OCI-LY3 (cell line): ENCODE measurements around the gene UPP1.

Source experiments
- H2AFZ ChIP-seq: fragments of 200-600, 300-600 bp; shearing (Covaris generic); 2 replicates; pipeline ENCODE4 v1.6.0; 2014; ENCODE audit warnings: antibody characterized with exemption, low read depth, low read length
- H3K27ac ChIP-seq: fragments of 200-600, 300-600 bp; sonication (generic); 2 replicates; pipeline ENCODE4 v1.5.1; 2014; ENCODE audit warnings: mild to moderate bottlenecking, low read length, moderate library complexity, mixed read lengths
- H3K27me3 ChIP-seq: fragments of 200-600, 300-600 bp; sonication (generic); 2 replicates; pipeline ENCODE4 v1.6.1; 2014; ENCODE audit warnings: low read depth, low read length, mixed read lengths
- H3K36me3 ChIP-seq: fragments of 200-600, 300-600 bp; sonication (generic); replicated peaks from 2 replicates; pipeline ENCODE3; 2014; ENCODE audit warnings: low read depth, low read length, mixed read lengths
- H3K4me1 ChIP-seq: fragments of 300-600, 200-600 bp; sonication (generic); 2 replicates; pipeline ENCODE4 v1.6.1; 2014; ENCODE audit warnings: low read length, mixed read lengths
- H3K4me2 ChIP-seq: fragments of 200-600, 300-600 bp; sonication (generic); 2 replicates; pipeline ENCODE4 v1.6.1; 2014; ENCODE audit warnings: low read length, mixed read lengths
- H3K4me3 ChIP-seq: fragments of 300-600, 200-600 bp; sonication (generic); 2 replicates; pipeline ENCODE4 v1.5.1; 2014; ENCODE audit warnings: antibody characterized with exemption, mild to moderate bottlenecking, low read length, moderate library complexity
- H3K79me2 ChIP-seq: fragments of 300-600, 200-600 bp; shearing (Covaris generic); 2 replicates; pipeline ENCODE4 v1.6.1; 2014; ENCODE audit warnings: mild to moderate bottlenecking, low read length, mixed read lengths
- H3K9ac ChIP-seq: fragments of 300-600, 200-600 bp; shearing (Covaris generic); 2 replicates; pipeline ENCODE4 v1.6.0; 2014; ENCODE audit warnings: mild to moderate bottlenecking, low read length, moderate library complexity
- H3K9me3 ChIP-seq: fragments of 200-600, 300-600 bp; shearing (Covaris generic); 2 replicates; pipeline ENCODE4 v1.6.1; 2014; ENCODE audit warnings: low read length, mixed read lengths; ENCODE audit not compliant: insufficient read depth
- H4K20me1 ChIP-seq: fragments of 200-600, 300-600 bp; sonication (generic); 2 replicates; pipeline ENCODE4 v1.6.1; 2016; ENCODE audit warnings: low read length, mixed read lengths; ENCODE audit not compliant: insufficient read depth
- CTCF ChIP-seq: fragments of 200-600, 300-600 bp; sonication (generic); IDR thresholded peaks from 2 replicates; pipeline ENCODE4 v1.5.1; 2014; ENCODE audit warnings: antibody characterized with exemption, low read length, low read depth
- EZH2phosphoT487 ChIP-seq: fragments of 200-600 bp; shearing (Covaris generic); IDR thresholded peaks from 2 replicates; pipeline ENCODE4 v1.6.1; 2018; ENCODE audit warnings: antibody characterized with exemption, mixed run types, low read depth

Gene UPP1

GRCh38 chr7:48097521-48098231 is 8.6 kb downstream of the UPP1 start:
- Histone ChIP-seq H3K4me3 (no peak overlapping the region), H2AFZ (no peak overlapping the region), H3K4me2 (no peak overlapping the region), H4K20me1 (no peaks in the 10 kb centered on the region), H3K27me3 (no peaks in the 10 kb centered on the region), H3K36me3 (no peaks in the 10 kb centered on the region), H3K79me2 (no peaks in the 10 kb centered on the region), H3K9ac (no peak overlapping the region), H3K27ac (no peak overlapping the region), H3K4me1 (no peaks in the 10 kb centered on the region), H3K9me3 (no peaks in the 10 kb centered on the region)
- TF ChIP-seq CTCF = no peak
- no peak for TF ChIP-seq EZH2phosphoT487

- Histone ChIP-seq H3K36me3 (no peaks in the 10 kb centered on the region), H3K9ac (no peak overlapping the region), H3K79me2 (no peaks in the 10 kb centered on the region), H4K20me1 (no peaks in the 10 kb centered on the region), H3K9me3 (no peaks in the 10 kb centered on the region), H3K4me2 (no peak overlapping the region), H3K27ac (no peak overlapping the region), H2AFZ (no peak overlapping the region), H3K4me1 (no peaks in the 10 kb centered on the region), H3K27me3 (no peaks in the 10 kb centered on the region), H3K4me3 (no peak overlapping the region)
- TF ChIP-seq CTCF (no peak), EZH2phosphoT487 (no peak)
Measured at GRCh38 chr7:48098846-48099245, 9.8 kb downstream of the UPP1 start.

DNA sequence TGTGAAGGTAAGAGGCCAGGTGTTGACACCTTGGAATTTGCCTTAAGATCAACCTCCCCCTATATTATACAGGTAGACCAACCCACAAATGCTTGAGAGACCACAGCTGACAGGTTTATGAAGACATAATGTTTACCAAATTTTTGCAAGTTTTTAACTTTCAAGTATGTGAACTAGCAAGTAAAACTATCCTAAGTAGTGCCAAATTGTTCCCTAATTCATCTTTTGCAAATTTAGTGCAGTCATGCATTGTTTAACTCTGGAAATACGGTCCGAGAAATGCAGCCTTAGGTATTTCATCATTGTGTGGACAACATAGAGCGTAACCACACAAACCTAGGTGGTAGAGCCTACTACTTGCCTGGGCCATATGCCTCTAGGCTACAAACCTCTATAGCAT is 10.7 kb downstream of the UPP1 start:
- H3K9me3 ChIP-seq = no peaks in the 10 kb centered on the region
- H3K36me3 ChIP-seq = no peaks in the 10 kb centered on the region
- H3K27ac ChIP-seq = no peak overlapping the region
- H3K27me3 ChIP-seq = no peaks in the 10 kb centered on the region
- no peak overlapping the region for H3K9ac ChIP-seq
- H3K4me2 ChIP-seq = no peak overlapping the region
- H2AFZ ChIP-seq = no peak overlapping the region
- H3K4me3 ChIP-seq = no peak overlapping the region
- H3K4me1 ChIP-seq = no peaks in the 10 kb centered on the region
- no peaks in the 10 kb centered on the region for H3K79me2 ChIP-seq
- no peak for TF ChIP-seq CTCF
- TF ChIP-seq EZH2phosphoT487 = no peak
- no peaks in the 10 kb centered on the region for H4K20me1 ChIP-seq

GRCh38 chr7:48101352-48101751 is 12.3 kb downstream of the UPP1 start:
- H4K20me1 ChIP-seq = no peaks in the 10 kb centered on the region
- no peak overlapping the region for H3K4me3 ChIP-seq
- H3K36me3 ChIP-seq = no peaks in the 10 kb centered on the region
- no peak overlapping the region for H3K27ac ChIP-seq
- no peak overlapping the region for H3K4me2 ChIP-seq
- H3K9ac ChIP-seq = no peak overlapping the region
- H3K27me3 ChIP-seq = no peaks in the 10 kb centered on the region
- H2AFZ ChIP-seq = no peak overlapping the region
- H3K9me3 ChIP-seq = no peaks in the 10 kb centered on the region
- no peaks in the 10 kb centered on the region for H3K4me1 ChIP-seq
- H3K79me2 ChIP-seq = no peaks in the 10 kb centered on the region
- TF ChIP-seq EZH2phosphoT487 (no peak), CTCF (no peak)
